KMS-11 (cell line): ENCODE measurements around the gene NUMA1.

Experiments used
- H2AFZ ChIP-seq: fragments of 200-600 bp; sonication (generic); 2 replicates; pipeline ENCODE4 v1.6.1; 2016; ENCODE audit warnings: antibody characterized with exemption, mixed run types, low read depth
- H3K27ac ChIP-seq: fragments of 200-600 bp; sonication (generic); 2 replicates; pipeline ENCODE4 v1.6.1; 2016; ENCODE audit warnings: mild to moderate bottlenecking, mixed run types
- H3K27me3 ChIP-seq: fragments of 200-600 bp; sonication (generic); 2 replicates; pipeline ENCODE4 v1.6.1; 2017; ENCODE audit warnings: mild to moderate bottlenecking, low read depth, mixed run types, moderate library complexity; ENCODE audit not compliant: insufficient read depth
- H3K36me3 ChIP-seq: fragments of 200-600 bp; sonication (generic); 2 replicates; pipeline ENCODE4 v1.6.1; 2017; ENCODE audit warnings: mild to moderate bottlenecking, mixed run types; ENCODE audit not compliant: insufficient read depth
- H3K4me1 ChIP-seq: fragments of 200-600 bp; sonication (generic); 2 replicates; pipeline ENCODE4 v1.6.1; 2016; ENCODE audit warnings: mild to moderate bottlenecking, low read depth, mixed run types; ENCODE audit not compliant: poor library complexity, severe bottlenecking
- H3K4me2 ChIP-seq: fragments of 200-600 bp; sonication (generic); 2 replicates; pipeline ENCODE4 v1.7.0; 2016; ENCODE audit warnings: mild to moderate bottlenecking, mixed run types
- H3K4me3 ChIP-seq: fragments of 200-600 bp; sonication (generic); IDR thresholded peaks from 2 replicates; pipeline ENCODE4 v1.6.1; 2017; ENCODE audit warnings: low read depth, low read length, mixed read lengths; ENCODE audit not compliant: insufficient read depth
- H3K79me2 ChIP-seq: fragments of 200-600 bp; sonication (generic); 2 replicates; pipeline ENCODE4 v1.6.1; 2016; ENCODE audit warnings: low read depth, mixed run types; ENCODE audit not compliant: insufficient read depth
- H3K9ac ChIP-seq: fragments of 200-600 bp; sonication (generic); 2 replicates; pipeline ENCODE4 v1.6.1; 2016; ENCODE audit warnings: mild to moderate bottlenecking, mixed run types
- H4K20me1 ChIP-seq: fragments of 200-600 bp; sonication (generic); 2 replicates; pipeline ENCODE4 v1.6.1; 2016; ENCODE audit warnings: mild to moderate bottlenecking, mixed run types; ENCODE audit not compliant: insufficient read depth
- TF ChIP-seq, protein P1 (sequence below): fragments of 200-600 bp; sonication (generic); conservative IDR thresholded peaks from 2 replicates; pipeline ENCODE4 v1.6.1; 2017; ENCODE audit warnings: low read depth, mild to moderate bottlenecking, antibody characterized with exemption, low read length, moderate library complexity, mixed read lengths

NUMA1 gene

GRCh38 chr11:72006309-72007088 lies 73.8 kb downstream of the NUMA1 start:
- Histone ChIP-seq H3K36me3 (peaks cover 5% of the 10 kb centered on the region; the same call in 1 of the 2 replicates), H4K20me1 (no peaks in the 10 kb centered on the region), H3K4me3 (no peak overlapping the region), H3K4me2 (no peak overlapping the region), H3K79me2 (no peaks in the 10 kb centered on the region), H3K27ac (no peak overlapping the region), H3K9ac (no peak overlapping the region), H2AFZ (no peak overlapping the region), H3K4me1 (no peaks in the 10 kb centered on the region), H3K27me3 (no peaks in the 10 kb centered on the region)
- TF ChIP-seq, protein P1, sequence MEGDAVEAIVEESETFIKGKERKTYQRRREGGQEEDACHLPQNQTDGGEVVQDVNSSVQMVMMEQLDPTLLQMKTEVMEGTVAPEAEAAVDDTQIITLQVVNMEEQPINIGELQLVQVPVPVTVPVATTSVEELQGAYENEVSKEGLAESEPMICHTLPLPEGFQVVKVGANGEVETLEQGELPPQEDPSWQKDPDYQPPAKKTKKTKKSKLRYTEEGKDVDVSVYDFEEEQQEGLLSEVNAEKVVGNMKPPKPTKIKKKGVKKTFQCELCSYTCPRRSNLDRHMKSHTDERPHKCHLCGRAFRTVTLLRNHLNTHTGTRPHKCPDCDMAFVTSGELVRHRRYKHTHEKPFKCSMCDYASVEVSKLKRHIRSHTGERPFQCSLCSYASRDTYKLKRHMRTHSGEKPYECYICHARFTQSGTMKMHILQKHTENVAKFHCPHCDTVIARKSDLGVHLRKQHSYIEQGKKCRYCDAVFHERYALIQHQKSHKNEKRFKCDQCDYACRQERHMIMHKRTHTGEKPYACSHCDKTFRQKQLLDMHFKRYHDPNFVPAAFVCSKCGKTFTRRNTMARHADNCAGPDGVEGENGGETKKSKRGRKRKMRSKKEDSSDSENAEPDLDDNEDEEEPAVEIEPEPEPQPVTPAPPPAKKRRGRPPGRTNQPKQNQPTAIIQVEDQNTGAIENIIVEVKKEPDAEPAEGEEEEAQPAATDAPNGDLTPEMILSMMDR, result no peak

DNA sequence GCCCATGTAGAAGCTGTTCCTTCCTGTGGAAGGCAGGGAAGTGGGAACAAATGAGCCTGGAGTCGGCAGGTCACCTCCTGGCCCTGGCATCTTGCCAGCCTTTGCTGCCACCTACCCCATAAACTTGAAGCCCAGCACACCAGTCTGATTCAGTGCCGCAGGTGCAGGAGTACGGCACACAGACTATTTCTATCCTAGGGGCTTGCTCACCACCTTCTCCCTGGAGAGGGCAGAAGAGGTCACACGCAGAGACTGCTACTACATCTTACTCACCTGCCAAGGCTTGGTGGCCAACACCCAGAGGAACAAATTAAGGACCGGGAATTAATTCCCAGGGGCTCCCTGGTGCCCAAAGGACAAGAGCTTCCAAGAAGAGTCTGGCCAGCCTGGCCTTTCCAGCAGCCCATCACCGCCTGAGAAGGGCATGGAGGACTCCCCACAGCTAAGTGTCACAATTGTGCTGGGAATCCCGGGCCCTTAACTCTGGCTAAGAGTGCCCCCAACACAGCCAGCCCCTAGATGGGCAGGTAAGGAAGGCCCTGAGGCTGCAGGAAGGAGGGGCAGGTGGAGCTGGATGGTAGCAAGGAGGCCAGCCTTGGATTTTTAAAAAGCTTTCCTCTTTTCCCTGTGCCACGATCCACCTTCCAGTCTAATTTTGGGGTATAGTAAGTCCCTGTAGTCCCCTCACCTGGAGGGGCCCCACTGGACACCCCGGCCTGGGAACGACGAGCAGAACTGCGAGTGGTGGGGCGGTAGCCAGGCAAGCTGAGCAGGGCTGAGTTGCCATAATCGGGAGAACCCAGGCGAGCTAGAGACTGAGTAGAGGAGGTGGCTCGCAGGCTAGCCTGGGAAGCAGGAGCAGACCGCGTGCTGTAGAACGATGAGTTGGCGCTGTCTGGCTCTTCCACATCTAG lies 74.7 kb downstream of the NUMA1 start:
- no peak overlapping the region for H2AFZ ChIP-seq
- H3K36me3 ChIP-seq, result peaks cover 5% of the 10 kb centered on the region; the same call in 1 of the 2 replicates
- no peaks in the 10 kb centered on the region for H3K79me2 ChIP-seq
- no peak overlapping the region for H3K4me2 ChIP-seq
- H3K9ac ChIP-seq, result no peak overlapping the region
- no peaks in the 10 kb centered on the region for H3K27me3 ChIP-seq
- no peak overlapping the region for H3K4me3 ChIP-seq
- TF ChIP-seq, protein P1, result no peak
- no peak overlapping the region for H3K27ac ChIP-seq
- H4K20me1 ChIP-seq, result no peaks in the 10 kb centered on the region
- no peaks in the 10 kb centered on the region for H3K4me1 ChIP-seq

DNA sequence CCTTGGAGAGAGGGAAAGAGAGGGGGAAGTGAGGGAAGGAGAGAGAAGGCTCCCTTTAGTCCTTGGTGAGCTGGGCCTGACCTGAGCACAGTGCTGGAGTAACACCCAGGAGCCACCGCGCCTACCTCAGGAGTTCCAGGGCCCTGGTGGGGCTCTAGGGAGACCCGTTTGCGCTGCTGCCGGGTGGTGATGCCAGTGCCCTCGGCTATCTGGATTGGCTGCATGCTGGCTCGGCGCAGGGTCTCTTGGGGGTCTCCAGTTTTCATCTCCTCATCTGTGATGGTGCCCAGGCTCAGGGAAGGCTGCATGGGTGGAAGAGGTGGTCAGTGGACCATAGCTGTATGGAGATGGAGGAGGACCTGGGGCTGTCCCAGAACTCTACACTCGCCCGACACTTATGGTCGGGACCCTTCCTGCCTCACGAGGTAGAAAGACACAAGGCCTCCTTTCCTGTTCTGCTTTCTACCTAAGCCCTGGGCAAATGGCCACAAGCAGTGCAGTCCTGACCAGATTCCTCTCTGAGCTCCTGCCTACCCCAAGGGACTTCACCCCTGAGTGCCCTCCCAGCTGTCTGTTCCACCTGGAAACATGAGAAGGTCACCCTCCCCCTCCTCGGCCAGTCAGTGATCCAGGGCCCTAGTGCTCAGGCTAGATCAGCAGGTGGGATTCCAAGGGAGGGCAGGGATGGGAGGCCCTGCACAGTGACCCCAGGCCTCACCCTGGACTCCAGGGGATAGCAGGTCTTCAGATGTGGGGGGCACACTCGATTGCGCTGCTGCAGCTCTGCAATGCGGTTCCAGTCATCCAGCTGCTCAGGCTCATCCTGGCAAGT lies 75.6 kb downstream of the NUMA1 start:
- Histone ChIP-seq H2AFZ (no peak overlapping the region), H3K4me3 (no peak overlapping the region), H3K79me2 (no peaks in the 10 kb centered on the region), H3K27ac (no peak overlapping the region), H3K4me2 (no peak overlapping the region), H4K20me1 (no peaks in the 10 kb centered on the region), H3K9ac (no peak overlapping the region), H3K27me3 (no peaks in the 10 kb centered on the region), H3K36me3 (peaks cover 5% of the 10 kb centered on the region; the same call in 1 of the 2 replicates), H3K4me1 (no peaks in the 10 kb centered on the region)
- TF ChIP-seq, protein P1, result no peak

DNA sequence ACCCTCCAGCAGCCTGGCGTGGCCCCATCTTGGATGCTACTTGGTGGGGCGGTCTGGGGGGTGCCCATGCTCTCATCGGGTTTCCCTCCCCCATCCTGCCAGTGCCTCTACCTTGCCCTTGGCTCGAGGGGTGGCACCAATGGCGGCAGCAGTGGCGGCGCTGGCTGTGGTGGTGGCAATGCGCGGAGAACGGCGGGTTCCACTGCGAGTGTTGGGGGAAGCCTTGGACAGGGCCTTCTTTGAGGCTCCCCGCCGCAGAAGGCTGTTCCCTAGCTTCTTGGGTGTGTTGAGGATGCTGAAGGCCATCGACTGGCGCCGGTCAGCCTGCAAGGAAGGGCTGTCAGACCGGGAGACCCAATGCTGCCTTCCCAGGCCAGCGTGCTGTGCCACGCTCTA lies 76.6 kb downstream of the NUMA1 start:
- no peaks in the 10 kb centered on the region for H4K20me1 ChIP-seq

More for the DNA sequence above, 76.6 kb downstream of the NUMA1 start:
- peaks cover 5% of the 10 kb centered on the region; the same call in 1 of the 2 replicates for H3K36me3 ChIP-seq
- H3K4me1 ChIP-seq, result no peaks in the 10 kb centered on the region
- no peak overlapping the region for H3K27ac ChIP-seq
- no peak overlapping the region for H3K4me3 ChIP-seq
- H2AFZ ChIP-seq, result no peak overlapping the region
- H3K27me3 ChIP-seq, result no peaks in the 10 kb centered on the region
- TF ChIP-seq, protein P1, result no peak
- H3K4me2 ChIP-seq, result no peak overlapping the region
- no peak overlapping the region for H3K9ac ChIP-seq
- H3K79me2 ChIP-seq, result no peaks in the 10 kb centered on the region
